Fibroblast of lung (primary cell): ENCODE measurements around the gene CSNK1G2.

Experiments
- EZH2 ChIP-seq: IDR thresholded peaks from 2 replicates; pipeline ENCODE4 v1.5.1; 2012; ENCODE audit warnings: low read length, control low read depth, mild to moderate bottlenecking; ENCODE audit errors: missing control alignments
- TF ChIP-seq, protein P1 (sequence below), 2 donors: IDR thresholded peaks in 1 of 2; conservative IDR thresholded peaks in 1 of 2; 1 replicate in 1 of 2; 2 replicates in 1 of 2; pipeline ENCODE4 v1.5.1; 2011 to 2012; ENCODE audit warnings: low read length in 2 of 2, control low read depth in 1 of 2, inconsistent platforms in 1 of 2, low read depth in 1 of 2, mild to moderate bottlenecking in 1 of 2

DNA sequence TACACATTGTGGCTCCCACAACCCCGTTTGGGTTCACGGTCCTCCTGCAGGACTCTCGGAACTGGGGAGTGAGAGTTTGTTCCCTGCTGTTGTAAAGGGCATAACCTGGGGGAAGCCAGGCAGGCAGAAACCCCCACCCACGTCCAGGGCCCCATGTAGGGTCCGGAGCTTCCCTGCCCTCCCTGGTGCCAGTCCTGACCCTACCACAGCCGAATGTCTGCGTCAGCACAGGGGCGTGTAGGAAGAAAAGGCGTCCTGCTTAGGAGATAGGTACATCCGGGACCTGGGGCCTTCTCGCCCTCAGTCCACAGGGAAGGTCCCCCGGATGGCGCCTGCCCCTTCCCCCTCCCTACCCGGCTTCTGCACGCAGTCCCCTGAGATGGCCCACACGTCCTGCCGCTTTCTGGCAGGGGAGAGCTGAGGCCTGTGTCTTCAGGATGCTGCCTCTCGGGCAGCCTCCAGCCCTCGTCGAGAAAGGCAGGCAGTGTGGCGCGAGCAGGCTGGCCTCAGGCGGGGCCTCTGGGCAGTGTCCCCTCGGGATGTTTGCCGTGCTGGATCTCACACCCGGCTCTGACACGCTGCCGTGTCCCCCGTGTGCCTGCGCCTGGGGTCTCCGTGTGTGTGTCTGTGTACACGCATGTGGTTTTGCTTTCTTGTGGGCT, 19.1 kb downstream of the CSNK1G2 start:
- TF ChIP-seq, protein P1, sequence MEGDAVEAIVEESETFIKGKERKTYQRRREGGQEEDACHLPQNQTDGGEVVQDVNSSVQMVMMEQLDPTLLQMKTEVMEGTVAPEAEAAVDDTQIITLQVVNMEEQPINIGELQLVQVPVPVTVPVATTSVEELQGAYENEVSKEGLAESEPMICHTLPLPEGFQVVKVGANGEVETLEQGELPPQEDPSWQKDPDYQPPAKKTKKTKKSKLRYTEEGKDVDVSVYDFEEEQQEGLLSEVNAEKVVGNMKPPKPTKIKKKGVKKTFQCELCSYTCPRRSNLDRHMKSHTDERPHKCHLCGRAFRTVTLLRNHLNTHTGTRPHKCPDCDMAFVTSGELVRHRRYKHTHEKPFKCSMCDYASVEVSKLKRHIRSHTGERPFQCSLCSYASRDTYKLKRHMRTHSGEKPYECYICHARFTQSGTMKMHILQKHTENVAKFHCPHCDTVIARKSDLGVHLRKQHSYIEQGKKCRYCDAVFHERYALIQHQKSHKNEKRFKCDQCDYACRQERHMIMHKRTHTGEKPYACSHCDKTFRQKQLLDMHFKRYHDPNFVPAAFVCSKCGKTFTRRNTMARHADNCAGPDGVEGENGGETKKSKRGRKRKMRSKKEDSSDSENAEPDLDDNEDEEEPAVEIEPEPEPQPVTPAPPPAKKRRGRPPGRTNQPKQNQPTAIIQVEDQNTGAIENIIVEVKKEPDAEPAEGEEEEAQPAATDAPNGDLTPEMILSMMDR (conservative IDR thresholded peaks at IDR 0.05 in 1 of 2, IDR thresholded peaks at IDR 0.05 in 1 of 2; ENCODE audit: low read depth in 1 of 2, low read length in 2 of 2) = no peak
- no peak for TF ChIP-seq EZH2
